Activated naive CD8-positive, alpha-beta T cell (primary cell): ENCODE measurements around the gene KCNT2.

Source experiments
- H3K27ac Mint-ChIP-seq: one replicate; pipeline ENCODE4 v1.8.0; 2021; ENCODE audit warnings: mixed read lengths
- H3K27me3 Mint-ChIP-seq: one replicate; pipeline ENCODE4 v1.8.0; 2021; ENCODE audit warnings: mixed read lengths
- H3K36me3 Mint-ChIP-seq: one replicate; pipeline ENCODE4 v1.8.0; 2021; ENCODE audit warnings: mixed read lengths
- H3K4me1 Mint-ChIP-seq: one replicate; pipeline ENCODE4 v1.8.0; 2021; ENCODE audit warnings: low read depth, mixed read lengths
- H3K4me3 Mint-ChIP-seq: one replicate; pipeline ENCODE4 v1.8.0; 2021; ENCODE audit warnings: mild to moderate bottlenecking, mixed read lengths
- H3K9me3 Mint-ChIP-seq: one replicate; pipeline ENCODE4 v1.8.0; 2021; ENCODE audit warnings: low read depth, mixed read lengths

The KCNT2 gene

DNA sequence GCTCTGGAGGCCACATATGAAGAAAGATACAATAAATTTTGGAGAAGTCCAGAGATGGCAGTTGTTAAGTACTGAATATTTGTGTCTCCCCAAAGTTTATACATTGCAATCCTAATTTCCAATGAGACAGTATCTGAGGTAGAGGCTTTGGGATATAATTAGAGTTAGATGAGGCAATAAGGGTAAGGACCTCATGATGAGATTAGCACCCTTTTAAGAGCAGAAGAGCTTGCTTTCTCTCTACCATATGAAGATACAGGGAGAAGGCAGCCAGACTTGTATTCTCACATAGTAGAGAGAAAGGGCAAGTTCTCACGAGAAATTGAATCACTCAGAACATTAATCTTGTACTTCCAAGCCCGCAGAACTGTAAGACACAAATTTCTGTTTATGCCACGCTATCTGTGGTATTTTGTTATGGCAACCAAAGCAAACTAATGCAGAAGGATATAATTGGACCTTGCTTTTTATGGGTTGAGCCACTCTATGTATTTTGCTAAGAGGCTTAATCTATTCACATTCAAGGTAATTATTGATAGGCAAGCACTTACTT is 430.1 kb downstream of the KCNT2 start:
- H3K4me3 Mint-ChIP-seq = no peak overlapping the region
- no peaks in the 10 kb centered on the region for H3K27me3 Mint-ChIP-seq
- H3K36me3 Mint-ChIP-seq = no peaks in the 10 kb centered on the region
- H3K9me3 Mint-ChIP-seq = peaks cover 5% of the 10 kb centered on the region
- H3K27ac Mint-ChIP-seq = no peak overlapping the region
- H3K4me1 Mint-ChIP-seq = no peaks in the 10 kb centered on the region
